Panc1 (cell line): ENCODE measurements around the gene CDKAL1. TPM values are rescaled to one million over a fixed set of nuclear protein-coding genes. Genes with fewer than 3 reads are reported as not detected.

Source experiments
- ATAC-seq: fragments of 200-7000 bp; cut with Tn5 transposase; 2 replicates; pipeline ENCODE4 v1.9.1; 2020; ENCODE audit warnings: mild to moderate bottlenecking, moderate library complexity
- BruUV-seq: library from RNA; stranded (reverse); fragments of 400-500 nt; replicated peaks from 2 replicates; lab custom pipeline; 2021; lab: Mats Ljungman, UMichigan
- CTCF ChIA-PET: fragments of 300-600 bp; sonication (Branson Sonifier 250); formaldehyde crosslinking; loops from one replicate; lab custom pipeline; 2022; ENCODE audit warnings: antibody characterized with exemption; lab: Charles Lee
- POLR2A ChIA-PET: fragments of 300-600 bp; sonication (Branson Sonifier 250); formaldehyde crosslinking; loops from one replicate; lab custom pipeline; 2022; ENCODE audit warnings: antibody characterized with exemption; lab: Charles Lee
- DNase-seq: peaks from one replicate; pipeline ENCODE4 v3.0.0-alpha.2; 2010; ENCODE audit warnings: low read depth, low spot score
- H3K27ac ChIP-seq: 2 replicates; pipeline ENCODE4 v1.5.1; 2011; ENCODE audit warnings: mild to moderate bottlenecking, low read length, inconsistent platforms
- H3K27me3 ChIP-seq: fragments of 200-500 bp; sonication (Bioruptor generic); 2 replicates; pipeline ENCODE4 v1.6.0; 2014; ENCODE audit warnings: low read length, inconsistent platforms; ENCODE audit not compliant: control insufficient read depth, insufficient read depth
- H3K36me3 ChIP-seq: fragments of 200-500 bp; sonication (Bioruptor generic); 2 replicates; pipeline ENCODE4 v1.5.1; 2014; ENCODE audit warnings: inconsistent platforms, mild to moderate bottlenecking, low read length, moderate library complexity; ENCODE audit not compliant: control insufficient read depth, insufficient read depth
- H3K4me1 ChIP-seq: 2 replicates; pipeline ENCODE4 v1.5.1; 2011; ENCODE audit warnings: inconsistent platforms, mild to moderate bottlenecking, low read length, moderate library complexity; ENCODE audit not compliant: control insufficient read depth, insufficient read depth
- H3K4me3 ChIP-seq, 2 experiments: 2 replicates each; pipeline ENCODE4 v1.5.1; 2011 to 2012; ENCODE audit warnings: low read depth in 2 of 2, low read length in 2 of 2, mild to moderate bottlenecking in 2 of 2, inconsistent platforms in 1 of 2, moderate library complexity in 1 of 2
- H3K9me3 ChIP-seq: fragments of 200-500 bp; sonication (Bioruptor generic); 2 replicates; pipeline ENCODE4 v1.5.1; 2014; ENCODE audit warnings: low read depth, mild to moderate bottlenecking, inconsistent platforms, low read length, moderate library complexity; ENCODE audit not compliant: control insufficient read depth, insufficient read depth
- CTCF ChIP-seq: fragments of 450-650 bp; IDR thresholded peaks from 2 replicates; pipeline ENCODE4 v1.5.1; 2017; ENCODE audit warnings: mild to moderate bottlenecking
- POLR2AphosphoS5 ChIP-seq: IDR thresholded peaks from 2 replicates; pipeline ENCODE4 v1.6.1; 2012; ENCODE audit warnings: mild to moderate bottlenecking, low read depth, low read length, moderate library complexity
- REST ChIP-seq, 2 experiments: IDR thresholded peaks; 2 replicates each; pipeline ENCODE4 v1.6.1; 2011 to 2012; ENCODE audit warnings: low read depth in 2 of 2, control low read depth in 1 of 2, low read length in 1 of 2, mild to moderate bottlenecking in 1 of 2, moderate library complexity in 1 of 2; ENCODE audit not compliant: insufficient read depth in 1 of 2
- SIN3A ChIP-seq: IDR thresholded peaks from 2 replicates; pipeline ENCODE4 v1.6.1; 2012; ENCODE audit warnings: low read depth, mild to moderate bottlenecking, low read length, moderate library complexity, borderline replicate concordance; ENCODE audit not compliant: insufficient read depth
- TCF7L2 ChIP-seq: IDR thresholded peaks from 2 replicates; pipeline ENCODE4 v1.6.1; 2011; ENCODE audit warnings: mild to moderate bottlenecking, low read depth, low read length, inconsistent platforms
- in situ Hi-C: cut with HindIII; loops from 2 replicates; pipeline ENCODE4 v1.10.0; 2016; ENCODE audit warnings: low sequenced_read_pairs, low pct_unique_long_range_greater_than_20kb
- intact Hi-C: fragments of 100-400 bp; cut with micrococcal nuclease; formaldehyde crosslinking; loops from one replicate; pipeline ENCODE4 v1.10.0; 2022; ENCODE audit not compliant: unreplicated experiment
- total RNA-seq: library from RNA; stranded (reverse); gene quantifications from one replicate; pipeline ENCODE4 v1.2.1, GENCODE V29; 2021; ENCODE audit not compliant: unreplicated experiment

The CDKAL1 gene
- total RNA-seq, 1 experiment from 2014 or later, result 14.5 TPM

DNA sequence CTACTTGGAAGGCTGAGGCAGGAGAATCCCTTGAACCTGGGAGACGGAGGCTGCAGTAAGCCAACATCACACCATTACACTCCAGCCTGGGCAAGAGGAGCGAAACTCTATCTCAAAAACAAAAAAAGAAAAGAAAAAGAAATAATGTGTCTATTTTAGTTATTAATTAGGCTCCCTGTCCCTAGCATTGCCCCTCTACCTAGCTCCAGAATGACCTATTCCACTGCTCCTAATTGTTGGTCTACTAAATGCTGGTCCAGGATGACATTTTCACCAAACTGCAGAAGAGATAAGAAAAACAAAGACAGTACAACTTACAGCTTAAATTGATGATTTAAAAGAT, 629.6 kb downstream of the CDKAL1 start:
- DNase-seq, result no peak
- Histone ChIP-seq H3K9me3 (no peaks in the 10 kb centered on the region), H3K4me3 (no peak overlapping the region), H3K36me3 (no peaks in the 10 kb centered on the region), H3K27ac (no peak overlapping the region), H3K4me1 (no peaks in the 10 kb centered on the region), H3K27me3 (no peaks in the 10 kb centered on the region)
- no TSS peak for BruUV-seq
- TF ChIP-seq CTCF, result no peak
- no peak for TF ChIP-seq REST (IDR thresholded peaks at IDR 0.05; ENCODE audit: insufficient read depth in 1 of 2, low read depth in 2 of 2, low read length in 1 of 2)
- no peak for TF ChIP-seq TCF7L2
- TF ChIP-seq POLR2AphosphoS5, result no peak
- TF ChIP-seq SIN3A, result no peak
- POLR2A ChIA-PET, result no interaction called here
- intact Hi-C loops, result no loop called here
- no peak for ATAC-seq
- CTCF ChIA-PET, result no interaction called here
- in situ Hi-C loops, result no loop called here

GRCh38 chr6:21164768-21165326, 630.6 kb downstream of the CDKAL1 start:
- no peak overlapping the region for H3K27ac ChIP-seq
- no peaks in the 10 kb centered on the region for H3K4me1 ChIP-seq
- in situ Hi-C loops (no loop called here), intact Hi-C loops (no loop called here)
- no peak overlapping the region for H3K4me3 ChIP-seq
- no peak for ATAC-seq
- ChIA-PET CTCF (no interaction called here), POLR2A (no interaction called here)
- TF ChIP-seq TCF7L2, result no peak
- TF ChIP-seq REST (IDR thresholded peaks at IDR 0.05; ENCODE audit: insufficient read depth in 1 of 2, low read depth in 2 of 2, low read length in 1 of 2), result no peak
- TF ChIP-seq SIN3A, result no peak
- TF ChIP-seq CTCF, result no peak
- no peak for TF ChIP-seq POLR2AphosphoS5
- no TSS peak for BruUV-seq
- H3K9me3 ChIP-seq, result no peaks in the 10 kb centered on the region
- H3K36me3 ChIP-seq, result no peaks in the 10 kb centered on the region
- no peak for DNase-seq
- H3K27me3 ChIP-seq, result no peaks in the 10 kb centered on the region
